HEK293 (cell line): ENCODE measurements around the gene GLO1.
A peak's percentile ranks its signal among the peaks of the same experiment; 100 is the strongest.

ENCODE experiments used
- CTCF ChIA-PET: fragments of 350-600 bp; formaldehyde crosslinking; extraction: SDS; loops from one replicate; lab custom pipeline; 2021; ENCODE audit warnings: antibody characterized with exemption; lab: Yijun Ruan, JAX
- POLR2A ChIA-PET: fragments of 300-600 bp; formaldehyde crosslinking; extraction: SDS; loops from one replicate; lab custom pipeline; 2020; ENCODE audit warnings: antibody characterized with exemption, inconsistent platforms; lab: Yijun Ruan, JAX
- H3K27ac ChIP-seq: fragments of 200-500 bp; sonication (Bioruptor generic); 2 replicates; pipeline ENCODE4 v1.5.1; 2014; ENCODE audit warnings: low read depth, low read length, control low read depth, inconsistent platforms; ENCODE audit errors: extremely low read depth
- H3K36me3 ChIP-seq, 2 experiments: fragments of 200-500 bp in 1 of 2; sonication (Bioruptor generic) in 1 of 2; 1 replicate in 1 of 2; 2 replicates in 1 of 2; pipeline ENCODE4 v1.5.1; 2014 to 2017; ENCODE audit warnings: inconsistent platforms in 2 of 2, low read length in 2 of 2; ENCODE audit not compliant: control insufficient read depth in 2 of 2, insufficient read depth in 1 of 2
- H3K4me1 ChIP-seq: fragments of 200-500 bp; sonication (Bioruptor generic); 2 replicates; pipeline ENCODE4 v1.5.1; 2014; ENCODE audit warnings: mild to moderate bottlenecking, low read length, inconsistent platforms; ENCODE audit not compliant: control insufficient read depth, insufficient read depth
- H3K4me3 ChIP-seq: 2 replicates; pipeline ENCODE4 v1.5.1; 2011; ENCODE audit warnings: low read depth, mild to moderate bottlenecking, control low read depth, low read length, moderate library complexity
- H3K9me3 ChIP-seq: fragments of 200-500 bp; sonication (Bioruptor generic); 2 replicates; pipeline ENCODE4 v1.5.1; 2014; ENCODE audit warnings: low read depth, low read length, inconsistent platforms; ENCODE audit not compliant: control insufficient read depth, insufficient read depth
- EGR2 ChIP-seq: fragments of 450-650 bp; formaldehyde crosslinking; IDR thresholded peaks from 2 replicates; pipeline ENCODE4 v1.5.1; 2016; ENCODE audit warnings: low read depth, missing biosample characterization, missing genetic modification characterization
- GLI2 ChIP-seq: fragments of 450-650 bp; formaldehyde crosslinking; IDR thresholded peaks from 2 replicates; pipeline ENCODE4; 2017; ENCODE audit warnings: missing biosample characterization, missing genetic modification characterization, low read depth, borderline replicate concordance
- KLF17 ChIP-seq: fragments of 450-650 bp; formaldehyde crosslinking; IDR thresholded peaks from 2 replicates; pipeline ENCODE4 v1.5.1; 2016; ENCODE audit warnings: missing biosample characterization, missing genetic modification characterization
- PRDM2 ChIP-seq: fragments of 450-650 bp; formaldehyde crosslinking; IDR thresholded peaks from 2 replicates; pipeline ENCODE4 v1.5.1; 2016; ENCODE audit warnings: missing biosample characterization, missing genetic modification characterization, borderline replicate concordance
- SP7 ChIP-seq: fragments of 450-650 bp; formaldehyde crosslinking; IDR thresholded peaks from 2 replicates; pipeline ENCODE4 v1.5.1; 2016; ENCODE audit warnings: missing biosample characterization, missing genetic modification characterization
- ZBTB21 ChIP-seq: fragments of 450-650 bp; formaldehyde crosslinking; IDR thresholded peaks from 2 replicates; pipeline ENCODE4 v1.5.1; 2017; ENCODE audit warnings: missing biosample characterization, missing genetic modification characterization
- ZFHX2 ChIP-seq: fragments of 450-650 bp; formaldehyde crosslinking; conservative IDR thresholded peaks from 2 replicates; pipeline ENCODE4 v1.5.1; 2016; ENCODE audit warnings: missing biosample characterization, missing genetic modification characterization
- ZFP41 ChIP-seq: fragments of 450-650 bp; formaldehyde crosslinking; IDR thresholded peaks from 2 replicates; pipeline ENCODE4 v1.5.1; 2016; ENCODE audit warnings: missing biosample characterization, missing genetic modification characterization, borderline replicate concordance
- ZNF138 ChIP-seq: fragments of 450-650 bp; formaldehyde crosslinking; IDR thresholded peaks from 2 replicates; pipeline ENCODE4 v1.5.1; 2016; ENCODE audit warnings: missing biosample characterization, missing genetic modification characterization, borderline replicate concordance
- ZNF146 ChIP-seq: fragments of 450-650 bp; formaldehyde crosslinking; IDR thresholded peaks from 2 replicates; pipeline ENCODE4 v1.5.1; 2016; ENCODE audit warnings: missing biosample characterization, missing genetic modification characterization
- ZNF2 ChIP-seq: fragments of 450-650 bp; formaldehyde crosslinking; IDR thresholded peaks from 2 replicates; pipeline ENCODE4 v1.5.1; 2016; ENCODE audit warnings: missing biosample characterization, missing genetic modification characterization
- ZNF324 ChIP-seq: fragments of 450-650 bp; formaldehyde crosslinking; IDR thresholded peaks from 2 replicates; pipeline ENCODE4 v1.5.1; 2016; ENCODE audit warnings: missing biosample characterization, missing genetic modification characterization
- ZNF416 ChIP-seq: fragments of 450-650 bp; formaldehyde crosslinking; IDR thresholded peaks from 2 replicates; pipeline ENCODE4 v1.5.1; 2016; ENCODE audit warnings: missing biosample characterization, missing genetic modification characterization
- ZNF433 ChIP-seq: fragments of 450-650 bp; formaldehyde crosslinking; IDR thresholded peaks from 2 replicates; pipeline ENCODE4 v1.5.1; 2016; ENCODE audit warnings: missing biosample characterization, missing genetic modification characterization, low read depth
- ZNF513 ChIP-seq: fragments of 450-650 bp; IDR thresholded peaks from 2 replicates; pipeline ENCODE4 v1.5.1; 2018; ENCODE audit warnings: missing biosample characterization, missing genetic modification characterization
- ZNF660 ChIP-seq: fragments of 450-650 bp; IDR thresholded peaks from 2 replicates; pipeline ENCODE4 v1.5.1; 2018; ENCODE audit warnings: missing biosample characterization, mild to moderate bottlenecking, missing genetic modification characterization
- ZNF843 ChIP-seq: fragments of 450-650 bp; formaldehyde crosslinking; IDR thresholded peaks from 2 replicates; pipeline ENCODE4 v1.5.1; 2016; ENCODE audit warnings: missing biosample characterization, missing genetic modification characterization
- TF ChIP-seq, protein P1 (sequence below): fragments of 450-650 bp; formaldehyde crosslinking; IDR thresholded peaks from 2 replicates; pipeline ENCODE4 v1.5.1; 2016; ENCODE audit warnings: missing biosample characterization, missing genetic modification characterization
- TF ChIP-seq, protein P2 (sequence below): fragments of 450-650 bp; formaldehyde crosslinking; IDR thresholded peaks from 2 replicates; pipeline ENCODE4 v1.5.1; 2016; ENCODE audit warnings: missing biosample characterization, missing genetic modification characterization, borderline replicate concordance

GLO1 gene

DNA sequence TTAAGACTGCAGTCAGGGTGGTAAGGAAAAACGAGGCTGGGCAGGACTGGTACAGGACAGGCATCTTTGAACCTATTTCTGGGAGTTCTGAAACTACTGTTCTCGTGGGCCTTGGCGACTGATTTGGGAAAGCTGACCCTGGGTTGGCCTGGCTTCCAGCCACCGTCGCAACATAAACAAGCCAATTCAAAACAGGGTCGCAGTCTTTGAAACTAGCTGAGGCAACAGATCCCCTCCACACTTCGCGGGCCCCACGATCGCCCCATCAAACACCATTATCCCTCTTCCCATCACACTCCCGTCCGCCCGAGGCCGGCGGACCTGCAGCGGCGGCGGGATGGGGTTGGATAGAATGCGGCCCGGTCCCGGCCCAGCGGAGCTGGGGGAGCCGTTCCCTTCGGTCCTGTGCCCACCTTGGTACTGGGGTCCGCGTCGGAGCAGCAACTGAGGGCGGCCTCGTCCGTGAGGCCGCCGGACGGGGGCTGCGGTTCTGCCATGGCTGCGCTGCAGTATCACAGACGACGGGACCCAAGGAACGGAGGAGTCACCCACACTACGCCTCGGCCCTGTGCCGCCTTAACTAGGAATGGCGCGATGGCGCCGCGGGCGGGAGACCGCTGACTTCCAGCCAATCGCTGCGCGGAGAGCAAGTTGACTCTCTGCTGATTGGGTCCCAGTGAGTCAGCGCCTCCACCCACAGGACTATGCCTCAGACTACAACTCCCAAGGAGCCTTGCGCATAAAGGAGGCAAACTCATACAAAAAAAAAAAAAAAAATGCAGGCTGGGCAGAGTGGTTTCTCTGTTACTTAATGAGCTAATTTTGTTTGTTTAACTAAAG lies at the start of gene GLO1:
Gene GLO1 (minus strand): TSS at position 588 of the 840 bp plus-strand sequence. CDS start 91 bp downstream, at position 497.
- Histone ChIP-seq H3K4me3 (peak within 1 kb of the TSS; percentile 68), H3K36me3 (peaks cover 4 to 27% of the 10 kb centered on the region in 2 experiments; a peak in 2 of 3 replicates), H3K27ac (peak within 1 kb of the TSS; percentile 93), H3K4me1 (no peaks in the 10 kb centered on the region), H3K9me3 (no peaks in the 10 kb centered on the region)
- POLR2A ChIA-PET: interaction anchor here (0.6 to 1.7 kb wide), 19 partner anchors 10 to 557 kb away, joined by 3 to 15 read pairs (median 3); no protein-coding TSS in a partner anchor
- CTCF ChIA-PET: interaction anchor here (0.6 to 0.7 kb wide), 2 partner anchors 17 to 50 kb away, joined by 3 to 5 read pairs; no protein-coding TSS in a partner anchor
- 0 out of 2 replicates have a peak, but pooled peaks have one; percentile 4 for TF ChIP-seq ZNF513 (tag by site-specific recombination)
- TF ChIP-seq ZNF843 (tag by site-specific recombination): peak; percentile 65
- peak; percentile 74; the same call in 1 of the 2 replicates for TF ChIP-seq KLF17
- TF ChIP-seq ZNF660 (tag by site-specific recombination): peak; percentile 53
- TF ChIP-seq, protein P1, sequence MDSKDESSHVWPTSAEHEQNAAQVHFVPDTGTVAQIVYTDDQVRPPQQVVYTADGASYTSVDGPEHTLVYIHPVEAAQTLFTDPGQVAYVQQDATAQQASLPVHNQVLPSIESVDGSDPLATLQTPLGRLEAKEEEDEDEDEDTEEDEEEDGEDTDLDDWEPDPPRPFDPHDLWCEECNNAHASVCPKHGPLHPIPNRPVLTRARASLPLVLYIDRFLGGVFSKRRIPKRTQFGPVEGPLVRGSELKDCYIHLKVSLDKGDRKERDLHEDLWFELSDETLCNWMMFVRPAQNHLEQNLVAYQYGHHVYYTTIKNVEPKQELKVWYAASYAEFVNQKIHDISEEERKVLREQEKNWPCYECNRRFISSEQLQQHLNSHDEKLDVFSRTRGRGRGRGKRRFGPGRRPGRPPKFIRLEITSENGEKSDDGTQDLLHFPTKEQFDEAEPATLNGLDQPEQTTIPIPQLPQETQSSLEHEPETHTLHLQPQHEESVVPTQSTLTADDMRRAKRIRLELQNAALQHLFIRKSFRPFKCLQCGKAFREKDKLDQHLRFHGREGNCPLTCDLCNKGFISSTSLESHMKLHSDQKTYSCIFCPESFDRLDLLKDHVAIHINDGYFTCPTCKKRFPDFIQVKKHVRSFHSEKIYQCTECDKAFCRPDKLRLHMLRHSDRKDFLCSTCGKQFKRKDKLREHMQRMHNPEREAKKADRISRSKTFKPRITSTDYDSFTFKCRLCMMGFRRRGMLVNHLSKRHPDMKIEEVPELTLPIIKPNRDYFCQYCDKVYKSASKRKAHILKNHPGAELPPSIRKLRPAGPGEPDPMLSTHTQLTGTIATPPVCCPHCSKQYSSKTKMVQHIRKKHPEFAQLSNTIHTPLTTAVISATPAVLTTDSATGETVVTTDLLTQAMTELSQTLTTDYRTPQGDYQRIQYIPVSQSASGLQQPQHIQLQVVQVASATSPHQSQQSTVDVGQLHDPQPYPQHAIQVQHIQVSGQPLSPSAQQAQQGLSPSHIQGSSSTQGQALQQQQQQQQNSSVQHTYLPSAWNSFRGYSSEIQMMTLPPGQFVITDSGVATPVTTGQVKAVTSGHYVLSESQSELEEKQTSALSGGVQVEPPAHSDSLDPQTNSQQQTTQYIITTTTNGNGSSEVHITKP (tag by site-specific recombination): peak; percentile 7; the same call in 1 of the 2 replicates
- no peak; the same call in 1 of the 2 replicates for TF ChIP-seq ZNF324 (tag by site-specific recombination)
- TF ChIP-seq ZFHX2 (tag by site-specific recombination): peak; percentile 96
- TF ChIP-seq SP7 (tag by site-specific recombination): peak; percentile 67
- TF ChIP-seq PRDM2: peak; percentile 62; the same call in 1 of the 2 replicates
- no peak for TF ChIP-seq ZNF416 (tag by site-specific recombination)
- TF ChIP-seq ZNF138 (tag by site-specific recombination): 0 out of 2 replicates have a peak, but pooled peaks have one; percentile 9
- no peak for TF ChIP-seq GLI2 (tag by site-specific recombination)
- 0 out of 2 replicates have a peak, but pooled peaks have one; percentile 18 for TF ChIP-seq ZBTB21 (tag by site-specific recombination)
- 0 out of 2 replicates have a peak, but pooled peaks have one; percentile 4 for TF ChIP-seq ZNF433 (tag by site-specific recombination)
- TF ChIP-seq ZFP41: no peak
- TF ChIP-seq ZNF2: peak; percentile 61
- peak; percentile 94 for TF ChIP-seq EGR2
- TF ChIP-seq ZNF146 (tag by site-specific recombination): no peak
- TF ChIP-seq, protein P2, sequence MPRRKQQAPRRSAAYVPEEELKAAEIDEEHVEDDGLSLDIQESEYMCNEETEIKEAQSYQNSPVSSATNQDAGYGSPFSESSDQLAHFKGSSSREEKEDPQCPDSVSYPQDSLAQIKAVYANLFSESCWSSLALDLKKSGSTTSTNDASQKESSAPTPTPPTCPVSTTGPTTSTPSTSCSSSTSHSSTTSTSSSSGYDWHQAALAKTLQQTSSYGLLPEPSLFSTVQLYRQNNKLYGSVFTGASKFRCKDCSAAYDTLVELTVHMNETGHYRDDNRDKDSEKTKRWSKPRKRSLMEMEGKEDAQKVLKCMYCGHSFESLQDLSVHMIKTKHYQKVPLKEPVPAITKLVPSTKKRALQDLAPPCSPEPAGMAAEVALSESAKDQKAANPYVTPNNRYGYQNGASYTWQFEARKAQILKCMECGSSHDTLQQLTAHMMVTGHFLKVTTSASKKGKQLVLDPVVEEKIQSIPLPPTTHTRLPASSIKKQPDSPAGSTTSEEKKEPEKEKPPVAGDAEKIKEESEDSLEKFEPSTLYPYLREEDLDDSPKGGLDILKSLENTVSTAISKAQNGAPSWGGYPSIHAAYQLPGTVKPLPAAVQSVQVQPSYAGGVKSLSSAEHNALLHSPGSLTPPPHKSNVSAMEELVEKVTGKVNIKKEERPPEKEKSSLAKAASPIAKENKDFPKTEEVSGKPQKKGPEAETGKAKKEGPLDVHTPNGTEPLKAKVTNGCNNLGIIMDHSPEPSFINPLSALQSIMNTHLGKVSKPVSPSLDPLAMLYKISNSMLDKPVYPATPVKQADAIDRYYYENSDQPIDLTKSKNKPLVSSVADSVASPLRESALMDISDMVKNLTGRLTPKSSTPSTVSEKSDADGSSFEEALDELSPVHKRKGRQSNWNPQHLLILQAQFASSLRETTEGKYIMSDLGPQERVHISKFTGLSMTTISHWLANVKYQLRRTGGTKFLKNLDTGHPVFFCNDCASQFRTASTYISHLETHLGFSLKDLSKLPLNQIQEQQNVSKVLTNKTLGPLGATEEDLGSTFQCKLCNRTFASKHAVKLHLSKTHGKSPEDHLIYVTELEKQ: peak; percentile 46; the same call in 1 of the 2 replicates
